ENCODE results near the gene API5.
A peak's percentile ranks its signal among the peaks of the same experiment; 100 is the strongest.
"Not testable (repeated sequence)": the region's sequence is repeated elsewhere in the genome, so short reads cannot be mapped to it uniquely, and the experiment has no call there.

API5 gene

GRCh38 chr11:43311791-43312607, at the start of gene API5:
Gene API5 (plus strand): TSS chr11:43311996. CDS start chr11:43312128, 132 bp downstream.
- peak; percentile 90 for DNase-seq (ENCODE audit: low read depth)

GRCh38 chr11:43267856-43268580, 43.8 kb upstream of the API5 start:
- DNase-seq (ENCODE audit: low read depth), result no peak

- no peak for DNase-seq (ENCODE audit: low read depth)
These were observed 43.0 kb upstream of the API5 start for GRCh38 chr11:43268786-43269185.

- no peak for DNase-seq (ENCODE audit: low read depth)
These were observed 42.4 kb upstream of the API5 start for GRCh38 chr11:43269254-43269918.

GRCh38 chr11:43270468-43270867, 41.3 kb upstream of the API5 start:
- no peak for DNase-seq (ENCODE audit: low read depth)

GRCh38 chr11:43278193-43278956, 33.4 kb upstream of the API5 start:
- no peak for DNase-seq (ENCODE audit: low read depth)

- peak; percentile 18 for DNase-seq (ENCODE audit: low read depth)
These were observed 29.0 kb upstream of the API5 start for GRCh38 chr11:43282607-43283440.

- DNase-seq (ENCODE audit: low read depth), result no peak
These were observed 26.0 kb upstream of the API5 start for GRCh38 chr11:43285826-43286225.

- no peak for DNase-seq (ENCODE audit: low read depth)
These were observed 22.4 kb upstream of the API5 start for GRCh38 chr11:43289368-43289767.

GRCh38 chr11:43298397-43298796, 13.4 kb upstream of the API5 start:
- DNase-seq (ENCODE audit: low read depth), result no peak

- no peak for DNase-seq (ENCODE audit: low read depth)
These were observed 4.2 kb downstream of the API5 start for GRCh38 chr11:43315966-43316365.

GRCh38 chr11:43316451-43316850, 4.7 kb downstream of the API5 start:
- no peak for DNase-seq (ENCODE audit: low read depth)

- DNase-seq (ENCODE audit: low read depth), result no peak
These were observed 16.2 kb downstream of the API5 start for GRCh38 chr11:43327987-43328386.

- DNase-seq (ENCODE audit: low read depth), result no peak
These were observed 16.7 kb downstream of the API5 start for GRCh38 chr11:43328482-43328881.

- DNase-seq (ENCODE audit: low read depth), result no peak
These were observed 29.4 kb downstream of the API5 start for GRCh38 chr11:43341159-43341558.

GRCh38 chr11:43351426-43351825, 39.6 kb downstream of the API5 start:
- not testable (repeated sequence) for DNase-seq (ENCODE audit: low read depth)

GRCh38 chr11:43354311-43354710, 42.5 kb downstream of the API5 start:
- no peak for DNase-seq (ENCODE audit: low read depth)

- DNase-seq (ENCODE audit: low read depth), result no peak
These were observed 44.5 kb downstream of the API5 start for GRCh38 chr11:43356336-43356735.

GRCh38 chr11:43358279-43358800, 46.5 kb downstream of the API5 start:
- DNase-seq (ENCODE audit: low read depth), result no peak

- DNase-seq (ENCODE audit: low read depth), result peak; percentile 92
These were observed 47.1 kb downstream of the API5 start, which contains the start of gene TTC17 for GRCh38 chr11:43358801-43359421. Gene TTC17 (plus strand): TSS chr11:43358920. CDS start chr11:43358955, 35 bp downstream.
